SKM-1 treated with dmso at 0.1 percent for 144 hours (cell line): ENCODE data around the gene FADS2.

Experiments
- DNase-seq: peaks from one replicate; lab custom pipeline; 2025; ENCODE audit not compliant: unreplicated experiment; lab: John Stamatoyannopoulos, UW

The FADS2 gene

DNA sequence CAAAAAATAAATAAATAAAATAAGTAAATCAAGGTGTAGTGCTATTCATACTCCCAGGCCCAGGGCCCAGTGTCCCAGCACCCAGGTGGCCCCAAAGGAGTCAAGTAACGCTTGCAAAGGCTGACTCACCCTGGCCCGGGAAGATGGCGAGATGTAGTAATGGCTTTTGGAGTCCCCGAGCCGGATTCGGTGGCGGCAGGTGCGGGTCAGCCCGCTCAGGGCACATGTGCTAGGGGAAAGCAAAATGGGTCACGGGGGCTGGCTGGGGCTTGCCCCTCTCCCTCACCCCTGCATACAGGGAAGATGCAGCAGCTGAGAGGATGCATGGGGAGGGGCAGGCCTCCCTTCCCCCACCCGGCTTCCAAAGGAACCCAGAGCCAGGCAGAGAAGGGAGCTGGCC, 74.2 kb downstream of the FADS2 start:
- DNase-seq = no peak

DNA sequence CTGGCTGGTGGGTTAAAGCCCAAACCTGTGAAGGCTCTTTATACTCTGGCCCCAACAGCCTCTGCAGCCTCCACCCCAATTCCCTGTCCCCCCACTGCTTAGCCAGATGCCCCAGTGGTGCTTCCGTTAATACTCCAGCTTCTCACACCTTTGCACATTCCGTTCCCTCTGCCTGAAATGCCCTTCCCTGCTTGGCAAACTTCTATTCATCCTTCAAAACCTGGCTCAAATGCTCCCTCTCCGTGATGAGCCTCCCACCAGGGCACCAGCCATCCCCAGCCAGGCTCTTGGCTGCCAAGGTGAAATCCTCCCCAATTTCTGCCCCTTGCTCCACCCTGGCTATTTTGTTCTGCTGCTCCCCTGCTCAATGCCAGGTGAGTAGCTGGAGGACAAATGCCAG, 75.7 kb downstream of the FADS2 start:
- DNase-seq = no peak

DNA sequence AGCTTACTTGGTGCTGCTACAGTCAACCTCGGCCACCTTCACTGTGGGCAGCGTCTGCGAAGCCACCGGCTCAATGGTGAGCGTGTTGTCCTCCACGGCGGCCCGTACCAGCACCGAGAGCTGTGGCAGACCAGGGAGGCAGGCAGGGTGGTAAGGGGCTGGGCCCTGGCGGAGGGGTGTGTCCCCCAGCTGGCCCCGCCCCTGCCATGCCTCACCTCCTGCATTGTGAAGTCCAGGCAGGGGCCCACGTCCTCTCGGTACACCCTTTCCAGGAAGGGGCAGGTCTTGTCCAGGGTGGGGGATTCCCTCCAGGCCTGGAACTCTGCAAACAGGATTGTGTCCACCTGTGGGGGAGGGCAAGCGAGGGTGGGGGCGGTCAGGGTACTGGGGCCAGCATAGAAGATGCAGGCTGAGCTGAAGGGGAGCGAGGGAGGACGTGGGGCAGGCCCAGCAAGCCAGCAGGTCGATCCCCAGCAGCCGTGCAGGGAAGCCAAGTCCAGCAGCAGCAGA, 76.5 kb downstream of the FADS2 start:
- no peak for DNase-seq

DNA sequence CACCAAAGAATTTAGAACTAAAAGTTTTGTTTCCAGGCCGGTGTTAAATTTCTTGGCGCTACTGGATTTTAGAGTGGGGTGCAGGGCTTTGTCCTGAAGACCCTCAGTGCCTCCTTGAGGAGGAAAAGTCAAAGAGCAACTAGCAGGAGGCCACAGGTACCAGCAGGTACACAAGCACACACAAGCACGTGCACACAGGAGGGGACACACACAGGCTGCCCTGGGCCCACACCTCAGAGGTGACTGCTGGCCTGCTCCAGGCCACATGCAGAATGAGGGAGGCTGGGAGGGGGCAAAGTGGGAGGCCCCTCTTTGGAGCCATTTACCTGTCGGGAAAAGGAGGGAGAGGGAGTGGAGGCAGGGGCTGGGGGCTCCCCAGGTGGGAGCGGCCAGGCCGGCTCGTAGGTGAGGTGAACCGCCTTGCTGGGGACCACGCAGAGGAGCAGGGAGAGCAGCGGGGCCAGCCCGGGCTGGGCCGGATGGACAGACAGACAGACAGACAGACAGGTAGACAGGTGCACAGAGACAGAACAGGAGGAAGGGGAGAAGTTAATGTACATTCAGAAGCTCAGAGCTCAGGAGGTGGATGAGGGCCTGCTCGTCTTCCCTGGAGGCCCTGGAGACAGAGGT, 77.1 kb downstream of the FADS2 start:
- no peak for DNase-seq

GRCh38 chr11:61905801-61906521, 77.9 kb downstream of the FADS2 start:
- DNase-seq = no peak

- no peak for DNase-seq
These were observed 78.4 kb downstream of the FADS2 start for GRCh38 chr11:61906522-61906909.

GRCh38 chr11:61907282-61907681, 79.2 kb downstream of the FADS2 start:
- no peak for DNase-seq

DNA sequence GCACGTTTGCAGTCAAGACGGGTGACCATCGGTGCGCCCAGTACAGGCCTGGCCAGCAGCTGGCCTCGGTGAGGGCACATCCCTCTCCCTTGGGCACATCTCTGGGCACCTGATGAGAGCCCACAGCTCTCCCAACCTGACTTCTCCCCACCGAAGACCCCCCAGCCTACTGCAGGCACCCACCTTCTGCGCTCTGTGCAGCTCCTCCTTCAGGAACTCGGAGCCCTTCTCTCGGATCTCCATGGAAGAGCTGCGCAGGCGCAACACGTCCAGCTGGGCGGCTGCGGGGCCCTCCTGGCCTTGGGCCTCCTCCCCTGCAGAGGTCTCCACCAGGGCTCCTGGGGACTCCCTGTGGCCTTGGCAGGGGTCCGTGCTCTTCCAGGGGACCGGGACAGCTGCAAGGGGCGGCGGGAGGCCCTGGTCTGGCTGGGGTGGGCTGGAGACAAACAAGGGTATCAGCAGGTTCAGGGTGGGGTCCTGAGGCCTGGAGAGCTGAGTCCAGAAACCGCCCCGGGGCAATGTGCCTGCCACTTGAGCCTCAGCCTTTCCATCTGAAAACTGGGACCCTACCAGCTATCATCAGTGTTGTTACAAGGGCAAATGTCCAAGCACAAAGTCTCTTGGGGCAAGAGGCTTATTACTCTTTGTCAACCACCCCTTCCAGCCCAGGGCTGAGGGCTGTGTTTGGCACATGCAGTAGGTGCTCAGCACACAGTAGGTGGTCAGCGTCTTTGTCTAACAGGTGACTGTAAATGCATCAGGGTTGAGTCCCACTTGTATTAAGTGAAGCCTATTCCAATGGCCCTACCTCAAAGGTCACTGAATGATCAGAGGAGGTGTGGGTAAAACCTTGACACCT, 80.0 kb downstream of the FADS2 start:
- no peak for DNase-seq

DNA sequence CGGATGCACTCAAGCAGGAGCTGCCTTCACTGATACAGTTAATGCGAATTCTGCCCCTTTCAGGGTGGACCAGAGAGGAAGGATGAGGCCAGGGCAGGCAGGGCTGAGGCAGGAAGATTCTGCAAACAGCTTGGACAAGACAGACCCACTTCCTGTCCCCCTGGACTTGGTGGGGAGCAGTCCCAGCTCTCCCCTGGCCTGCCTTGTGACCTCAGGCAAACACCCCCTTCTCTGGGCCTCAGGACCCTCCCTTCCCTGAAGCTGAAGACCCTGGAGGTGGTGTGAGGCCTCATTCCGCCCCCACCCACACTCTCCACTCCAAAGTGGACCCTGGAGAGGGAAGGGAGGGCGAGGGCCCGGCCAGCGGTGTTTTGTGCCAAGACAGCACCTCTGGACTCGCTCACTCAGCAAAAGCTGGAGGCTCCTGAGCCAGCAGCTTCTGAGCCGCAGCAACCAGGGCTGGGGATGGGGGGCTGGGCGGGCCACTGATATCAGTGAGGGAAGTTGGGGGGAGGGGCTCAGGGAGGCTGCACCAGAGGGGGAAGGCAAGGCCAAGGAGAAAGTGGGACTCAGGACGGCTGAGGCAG, 80.7 kb downstream of the FADS2 start:
- no peak for DNase-seq

DNA sequence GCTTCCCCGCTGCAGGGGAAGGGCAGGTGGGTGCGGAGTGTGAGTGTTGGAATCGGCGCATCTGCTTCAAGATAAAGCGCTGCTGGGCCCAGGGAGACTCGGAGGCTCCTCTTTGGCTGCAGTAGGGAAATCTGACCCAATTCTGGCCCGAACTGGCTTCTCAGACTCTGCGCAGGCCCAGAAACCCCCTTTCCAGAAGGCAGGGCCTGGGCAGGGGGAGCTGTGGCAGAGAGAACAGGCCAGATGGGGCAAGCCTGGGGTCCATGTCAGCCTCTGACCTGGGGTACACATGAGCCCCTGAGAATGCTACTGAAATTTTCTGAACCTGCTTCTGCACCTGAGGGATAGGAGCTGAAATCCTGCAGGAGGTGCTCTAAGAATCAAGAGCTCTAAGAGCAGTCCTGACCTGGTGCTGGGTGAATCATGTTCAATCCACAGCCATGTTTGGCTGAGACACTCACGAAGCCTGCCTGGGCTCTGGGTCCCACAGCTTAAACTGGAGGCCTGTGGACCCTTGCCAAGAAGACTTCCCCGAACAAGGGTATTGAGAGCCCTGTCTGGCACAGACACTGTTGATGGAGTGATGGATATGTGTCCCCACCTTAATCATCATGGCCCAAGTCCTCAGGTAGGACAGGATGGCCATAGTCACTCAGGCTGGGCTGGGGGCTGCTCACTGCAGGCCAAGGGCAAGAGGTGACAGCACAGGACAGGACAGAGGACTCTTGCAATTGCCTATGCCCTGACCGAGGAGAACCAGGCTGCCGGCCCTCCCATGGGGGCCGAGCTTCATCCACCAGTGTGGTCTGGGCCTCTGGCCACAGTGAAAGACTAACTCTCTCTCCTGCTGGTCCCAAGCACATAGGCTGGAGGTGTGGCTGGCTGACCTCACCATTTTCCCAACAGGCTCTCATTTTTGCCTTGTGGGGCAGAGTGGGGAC, 82.4 kb downstream of the FADS2 start:
- DNase-seq = no peak

DNA sequence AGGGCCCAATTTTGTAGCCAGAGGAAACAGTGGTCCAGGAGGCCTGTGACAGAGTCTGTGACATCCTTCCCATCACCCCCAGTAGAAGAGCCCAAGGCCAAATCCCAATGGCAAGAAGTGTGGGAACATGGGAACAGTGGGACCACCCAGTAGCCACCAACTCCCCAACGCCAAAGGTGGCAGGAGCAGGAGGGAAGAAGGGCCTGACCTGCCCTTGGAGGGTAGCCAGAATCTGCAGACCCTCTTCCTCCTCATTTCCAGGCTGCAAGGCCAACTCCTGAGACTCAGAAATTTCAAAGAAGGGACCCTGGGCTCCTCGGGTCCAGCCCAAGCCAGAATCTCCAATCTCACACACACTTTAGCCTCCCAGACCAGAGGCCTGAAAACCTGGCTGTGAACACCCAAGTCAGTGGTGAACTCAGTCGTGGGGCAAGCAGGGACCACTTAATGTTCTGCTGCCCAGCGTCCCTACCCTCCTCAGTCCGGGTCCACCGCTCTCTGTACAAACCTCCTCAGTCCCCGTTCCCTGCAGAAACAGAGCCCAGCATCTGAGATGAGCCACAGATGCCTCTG, 83.1 kb downstream of the FADS2 start:
- DNase-seq = no peak

DNA sequence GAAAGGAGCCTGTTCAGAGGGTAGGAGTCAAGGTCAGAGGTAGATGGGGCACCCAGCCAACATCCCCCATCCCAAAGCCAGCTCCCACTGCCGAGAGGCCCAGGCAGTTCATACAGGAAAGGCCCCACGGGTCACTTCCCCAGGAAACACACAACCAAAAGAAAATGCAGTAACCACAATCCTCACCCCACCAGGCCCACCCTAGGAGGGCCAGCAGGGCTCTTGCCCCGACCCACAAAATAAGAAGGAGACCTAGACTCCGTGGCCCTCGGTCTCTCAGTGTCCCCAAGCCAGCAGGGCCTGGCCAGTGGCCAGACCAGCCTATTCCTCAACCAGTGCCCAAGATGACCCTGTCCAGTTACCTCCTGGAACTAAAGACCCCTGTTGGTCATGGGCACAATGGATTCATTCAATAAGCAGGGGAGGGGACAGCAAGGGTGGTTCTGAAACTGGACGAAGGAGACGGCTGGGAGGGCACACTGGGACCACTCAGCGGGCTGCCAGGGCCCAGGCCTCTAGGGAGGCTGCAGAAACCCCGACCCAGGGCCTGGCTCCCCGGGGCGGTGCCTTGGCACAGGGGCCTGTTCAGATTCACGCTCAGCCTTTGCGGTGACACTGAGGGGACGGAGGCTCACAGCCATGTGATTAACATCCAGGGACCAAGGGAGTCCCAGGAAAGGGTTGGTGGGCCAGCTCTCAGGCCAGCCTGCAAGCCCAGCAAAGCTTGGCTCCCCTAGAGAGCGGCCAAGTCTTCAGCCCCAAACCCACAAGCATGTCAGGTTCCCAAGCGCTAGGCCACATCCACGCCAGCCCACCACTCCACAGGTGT, 83.8 kb downstream of the FADS2 start:
- no peak for DNase-seq

DNA sequence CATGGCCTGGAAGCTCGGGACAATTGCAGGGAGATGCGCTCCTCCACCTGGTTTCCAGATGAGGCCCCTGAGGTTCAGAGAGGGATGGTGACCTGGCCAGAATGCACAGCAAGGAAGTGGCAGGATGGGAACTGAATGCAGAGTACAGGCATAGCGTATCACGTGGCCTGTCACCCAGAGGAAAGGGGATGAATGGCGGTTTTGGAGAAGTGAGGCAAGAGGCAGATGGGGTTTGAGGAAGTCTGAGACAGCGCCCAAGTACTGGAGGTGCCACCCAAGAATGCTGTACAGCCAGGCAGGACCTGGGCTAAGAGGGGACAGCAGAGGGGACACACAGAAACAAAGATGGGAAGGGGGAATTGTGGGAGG, 84.4 kb downstream of the FADS2 start:
- DNase-seq = peak; percentile 95

DNA sequence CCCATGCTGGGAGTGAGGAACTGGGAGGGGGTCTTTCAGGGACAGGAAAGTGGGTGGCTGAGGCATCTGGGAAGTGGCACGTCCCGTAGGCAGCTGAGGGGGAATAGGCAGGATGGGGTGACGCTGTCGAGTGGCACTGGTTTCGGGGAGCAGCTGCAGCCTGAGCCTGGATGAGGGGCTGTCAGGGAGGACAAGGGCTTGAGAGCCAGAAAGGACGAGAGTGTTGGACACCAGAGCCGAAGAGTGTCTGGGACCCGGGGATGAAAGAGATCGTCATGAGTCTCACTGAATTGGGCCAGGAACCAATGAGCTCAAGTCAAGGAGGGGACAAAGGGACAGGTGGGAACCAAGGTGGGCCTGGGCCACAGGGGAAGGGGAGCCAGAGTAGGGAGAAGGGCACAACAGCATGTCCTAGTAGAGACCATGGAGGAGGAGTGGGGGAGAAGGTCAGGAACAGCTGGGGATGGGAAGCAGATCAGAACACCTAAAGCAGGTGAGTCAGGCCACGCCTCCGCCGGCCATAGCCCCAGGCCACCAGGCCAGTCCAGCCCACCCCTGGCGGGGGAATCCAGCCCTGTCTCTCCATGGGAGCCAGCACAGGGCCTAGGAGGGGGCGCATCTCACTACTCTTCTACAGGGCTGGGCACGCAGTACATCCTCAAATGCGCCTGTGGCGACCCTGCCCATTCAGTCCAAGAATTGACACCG, 85.0 kb downstream of the FADS2 start:
- no peak for DNase-seq

DNA sequence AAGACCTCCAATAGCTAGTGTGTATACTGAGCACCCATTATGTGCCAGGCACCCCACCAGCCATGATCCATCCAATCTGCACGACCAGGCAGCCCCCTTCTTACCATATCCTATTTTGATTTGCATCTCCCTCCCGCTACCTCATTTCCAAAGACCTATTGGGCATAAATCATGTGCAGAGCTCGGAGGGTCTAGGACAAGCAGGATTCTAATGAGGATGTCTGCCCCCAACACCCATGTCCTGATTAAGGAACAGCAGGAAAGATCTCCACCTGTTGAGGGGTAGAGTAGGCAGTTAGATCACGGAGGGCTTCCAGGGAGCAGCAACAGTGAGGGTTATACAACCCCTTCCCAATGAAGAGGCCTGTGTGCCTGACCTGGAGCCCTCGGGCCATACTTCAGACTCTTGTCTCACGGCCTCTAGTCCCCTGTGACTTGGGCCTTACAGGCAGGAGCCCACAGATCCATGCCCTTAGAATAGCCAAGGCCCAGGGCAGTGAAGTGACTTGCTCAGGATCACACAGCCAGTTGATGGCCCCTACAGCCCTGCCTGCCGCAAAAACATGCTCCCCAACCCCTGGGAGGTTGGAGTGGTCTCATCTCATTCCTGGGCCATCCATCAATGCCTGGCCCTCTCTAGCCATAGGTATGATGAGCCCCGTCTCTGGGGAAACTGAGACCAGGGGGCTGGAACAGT, 85.7 kb downstream of the FADS2 start:
- no peak for DNase-seq

DNA sequence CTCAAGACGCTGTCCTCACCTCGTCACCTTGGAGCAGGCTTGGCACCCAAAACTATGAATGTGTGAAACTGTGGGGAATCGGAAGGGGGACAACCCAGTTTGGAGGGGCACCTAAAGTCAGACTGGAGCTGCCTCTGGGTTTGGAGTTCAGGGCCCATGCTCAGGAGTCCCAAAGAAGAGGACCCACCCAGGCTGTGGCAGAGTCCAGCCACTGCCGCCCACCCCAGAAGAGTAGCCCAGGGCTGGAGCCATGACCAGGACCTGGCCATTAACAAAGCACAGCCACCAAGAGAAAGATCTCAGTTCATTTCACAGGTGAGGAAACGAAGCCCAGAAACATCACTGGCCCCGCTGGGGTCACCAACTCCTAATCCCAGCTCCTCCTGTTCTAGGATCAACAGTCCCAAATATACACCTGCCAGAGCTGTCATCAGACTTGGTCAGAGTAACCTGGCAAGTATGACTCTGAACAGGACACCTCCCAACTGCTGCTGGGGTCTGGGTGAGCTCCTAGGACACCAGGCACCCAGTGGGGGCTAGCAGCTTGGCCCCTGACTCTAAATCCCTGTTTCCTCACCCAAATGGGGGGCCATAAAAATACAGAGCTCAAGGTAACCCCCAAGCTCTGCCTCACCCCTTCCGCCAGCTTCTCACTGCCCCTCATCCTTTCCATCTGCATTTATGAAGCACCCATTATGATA, 86.5 kb downstream of the FADS2 start:
- DNase-seq = no peak

GRCh38 chr11:61916737-61917333, 88.7 kb downstream of the FADS2 start:
- no peak for DNase-seq
